DMS53 (cell line): ENCODE measurements around the gene MYO19.
A peak's percentile ranks its signal among the peaks of the same experiment; 100 is the strongest.
"Not testable (repeated sequence)": the region's sequence is repeated elsewhere in the genome, so short reads cannot be mapped to it uniquely, and the experiment has no call there.

Experiments
- DNase-seq: peaks from one replicate; lab custom pipeline; 2025; lab: John Stamatoyannopoulos, UW

Gene MYO19

DNA sequence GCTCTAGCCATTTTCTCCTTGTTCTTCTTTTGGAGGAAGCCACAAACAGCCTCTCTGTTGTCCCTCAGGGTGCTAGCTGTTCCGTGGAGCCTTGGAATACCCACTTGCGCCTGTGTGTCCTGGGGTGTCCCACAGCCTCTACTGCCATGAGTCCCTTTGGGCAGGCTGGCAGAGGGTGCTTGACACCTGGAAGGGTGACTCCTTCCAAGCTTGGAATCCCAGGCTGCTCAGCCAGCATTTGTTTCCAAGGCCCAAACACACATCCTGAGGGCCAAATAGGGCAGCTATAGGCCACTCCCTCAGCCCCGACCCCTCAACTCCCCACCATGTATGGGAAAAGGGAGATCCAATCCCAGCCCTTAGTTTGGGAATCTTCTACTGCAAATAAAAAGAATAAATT, 33.3 kb downstream of the MYO19 start:
- DNase-seq = no peak

- no peak for DNase-seq
Observed at GRCh38 chr17:36500745-36501225, 33.9 kb downstream of the MYO19 start.

GRCh38 chr17:36498560-36499300, 35.9 kb downstream of the MYO19 start:
- DNase-seq = no peak

GRCh38 chr17:36498155-36498554, 36.5 kb downstream of the MYO19 start:
- DNase-seq = no peak

GRCh38 chr17:36496018-36496789, 38.5 kb downstream of the MYO19 start:
- DNase-seq = no peak

DNA sequence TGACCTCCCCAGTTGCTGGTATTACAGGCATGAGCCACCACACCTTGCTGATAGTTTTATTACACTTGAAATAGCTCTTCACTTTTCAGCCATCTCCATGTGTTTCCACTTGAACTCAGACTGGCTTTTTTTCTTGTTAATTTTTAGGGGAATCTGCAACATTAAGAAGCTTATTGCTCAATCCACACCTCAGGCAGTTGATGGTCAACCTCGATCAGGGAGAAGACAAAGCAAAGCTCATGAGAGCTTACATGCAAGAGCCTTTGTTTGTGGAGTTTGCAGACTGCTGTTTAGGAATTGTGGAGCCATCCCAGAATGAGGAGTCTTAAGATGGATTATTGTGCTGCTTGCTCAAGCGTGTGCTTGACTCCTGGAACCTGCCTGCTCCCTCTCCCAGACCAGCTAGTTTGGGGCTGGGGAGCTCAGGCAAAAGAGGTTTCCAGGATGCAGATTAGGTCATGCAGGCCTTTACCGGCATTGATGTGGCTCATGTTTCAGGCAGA, 39.5 kb downstream of the MYO19 start:
- no peak for DNase-seq

DNA sequence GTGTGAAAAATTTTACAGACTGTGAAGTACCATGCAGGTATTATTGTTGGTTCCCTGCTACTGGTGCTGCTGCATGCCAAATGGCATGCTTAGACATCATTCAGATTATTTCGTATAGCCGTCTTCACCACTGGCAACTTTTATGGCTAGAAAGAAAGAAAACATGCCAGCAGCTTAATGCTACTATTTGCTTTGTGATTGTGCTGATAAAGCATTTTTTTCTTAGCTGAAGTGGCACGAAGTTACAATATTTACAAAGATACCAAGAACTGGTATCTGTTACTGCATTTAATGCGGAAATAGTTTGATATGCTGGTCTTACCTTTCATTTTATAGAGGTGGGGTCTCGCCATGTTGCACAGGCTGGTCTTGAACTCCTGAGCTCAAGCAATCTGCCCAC, 40.0 kb downstream of the MYO19 start:
- no peak for DNase-seq

GRCh38 chr17:36493956-36494355, 40.7 kb downstream of the MYO19 start:
- no peak for DNase-seq

DNA sequence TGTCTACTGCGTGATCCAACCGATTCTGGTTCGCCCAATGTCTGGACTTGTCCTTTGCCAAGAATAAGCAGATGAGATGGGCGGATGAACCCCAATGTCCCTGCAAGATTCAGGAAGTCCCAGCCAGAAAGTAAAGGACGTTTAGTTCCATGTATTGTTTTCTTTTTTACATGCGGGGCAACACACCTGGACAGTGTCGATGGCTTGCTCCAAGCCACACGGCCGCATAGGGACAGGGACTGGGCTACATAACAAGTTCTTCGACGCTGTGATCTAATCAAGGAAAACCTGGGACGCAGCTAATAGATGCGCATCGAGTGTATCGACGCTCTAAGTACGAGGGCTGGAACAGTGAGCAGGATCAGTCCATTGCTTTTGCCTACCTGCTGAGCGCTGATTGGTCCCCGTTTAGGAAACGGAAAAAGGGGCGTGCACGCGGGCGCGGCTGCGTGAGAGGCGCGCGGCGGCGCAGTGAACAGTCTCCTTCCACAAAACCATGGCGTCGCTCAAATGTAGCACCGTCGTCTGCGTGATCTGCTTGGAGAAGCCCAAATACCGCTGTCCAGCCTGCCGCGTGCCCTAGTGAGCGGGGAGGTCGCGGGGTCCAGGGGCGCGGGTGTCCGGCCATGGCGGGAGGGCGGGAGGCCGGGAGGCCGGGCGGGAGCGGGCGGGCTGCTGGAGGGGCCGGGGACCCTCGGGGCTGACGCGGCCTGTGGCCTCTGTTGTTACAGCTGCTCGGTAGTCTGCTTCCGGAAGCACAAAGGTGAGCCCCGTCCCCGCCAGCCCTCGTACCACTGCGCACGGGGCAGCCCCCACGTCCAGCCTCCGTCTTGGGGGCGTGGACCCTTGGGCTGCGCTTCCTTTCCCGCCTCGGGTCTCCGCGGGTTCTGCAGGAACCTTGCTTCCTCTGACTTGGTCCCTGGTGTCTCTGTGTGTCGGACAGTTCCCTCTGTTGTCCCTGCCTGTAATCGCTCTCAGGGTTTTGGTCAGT, 48.2 kb downstream of the MYO19 start, which contains the start of gene ZNHIT3:
ZNHIT3 (plus strand) TSS at position 478 of the 991 bp plus-strand sequence; CDS start at position 497, 19 bp downstream.
- DNase-seq = peak; percentile 95

DNA sequence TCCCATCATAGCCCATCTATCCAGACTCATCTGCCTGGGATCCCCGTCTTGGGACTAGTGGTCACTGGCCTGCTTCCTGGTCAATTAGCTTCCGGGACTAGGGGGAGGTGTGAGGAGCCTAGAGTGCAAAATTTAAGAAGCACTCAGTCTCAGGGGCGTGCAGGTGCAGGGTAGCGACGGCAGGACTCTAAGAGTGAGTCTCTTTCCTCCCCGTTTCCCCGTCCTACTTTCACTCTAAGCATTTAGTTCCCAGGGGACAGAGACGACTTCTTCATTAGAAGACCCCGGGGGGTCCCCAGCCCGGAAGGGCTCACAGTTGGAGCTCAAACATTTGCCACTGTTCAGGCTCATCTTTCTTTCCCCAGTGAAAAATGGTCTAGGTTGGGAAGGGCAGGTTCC, 48.9 kb downstream of the MYO19 start:
- peak; percentile 13 for DNase-seq

GRCh38 chr17:36485027-36485426, 49.6 kb downstream of the MYO19 start:
- no peak for DNase-seq

DNA sequence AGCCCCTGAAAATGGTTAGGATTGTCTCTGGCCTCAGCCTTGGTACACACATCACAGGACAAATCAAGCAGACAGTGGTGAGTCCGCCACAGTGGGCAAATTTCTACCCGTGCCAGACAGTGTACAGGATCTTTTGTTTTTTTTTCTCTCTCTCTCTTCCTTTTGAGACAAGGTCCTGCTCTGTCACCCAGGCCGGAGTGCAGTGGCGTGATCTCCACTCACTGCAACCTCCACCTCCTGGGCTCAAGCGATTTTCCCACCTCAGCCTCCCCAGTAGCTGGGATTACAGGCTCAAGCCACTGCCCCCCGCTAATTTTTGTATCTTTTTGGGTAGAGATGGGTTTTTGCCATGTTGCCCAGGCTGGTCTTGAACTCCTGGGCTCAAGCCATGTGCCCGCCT, 50.6 kb downstream of the MYO19 start:
- DNase-seq = not testable (repeated sequence)

DNA sequence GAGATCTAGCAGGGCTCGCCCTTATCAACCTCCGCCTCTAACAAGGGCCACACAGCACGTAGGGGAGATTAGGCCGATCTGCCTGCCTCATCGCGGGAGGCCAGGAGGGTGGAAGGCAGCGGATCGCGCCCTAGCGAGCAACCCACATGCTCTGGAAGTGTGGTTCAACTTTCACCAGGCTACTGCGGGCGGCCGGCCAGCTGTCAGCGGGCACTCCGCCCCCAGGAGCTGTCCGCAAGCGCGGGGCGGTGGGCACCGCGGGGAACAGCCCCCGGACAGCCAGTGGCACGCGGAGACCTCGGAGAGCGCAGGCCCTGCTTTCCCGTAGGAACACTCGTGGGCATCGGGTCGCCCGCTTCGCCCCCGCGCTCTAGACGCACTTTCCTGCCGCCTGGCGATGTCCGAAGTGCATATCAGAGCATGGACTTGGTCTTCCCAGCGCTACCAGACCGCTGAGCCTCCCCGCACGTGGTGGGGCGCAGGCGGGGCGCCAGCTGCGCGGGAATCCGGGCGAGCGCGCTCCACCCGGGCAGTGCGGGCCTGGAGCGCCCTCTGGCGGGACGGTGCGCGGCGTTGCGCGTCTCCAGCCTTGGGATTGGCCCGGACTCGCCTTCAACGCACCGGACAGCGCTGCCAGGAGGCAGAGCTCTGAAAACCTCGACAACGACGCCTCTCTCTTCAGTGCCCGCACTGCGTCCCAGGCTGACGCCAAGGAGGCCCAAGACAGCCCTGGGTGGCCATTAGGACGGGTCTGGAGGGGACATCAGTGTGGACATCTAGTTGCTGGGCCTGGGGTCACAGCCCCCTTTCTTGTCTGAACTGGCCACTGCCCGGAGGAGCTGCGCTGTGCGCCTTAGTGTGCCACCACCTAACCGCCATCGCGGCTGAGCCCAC, 51.8 kb downstream of the MYO19 start:
- DNase-seq = peak; percentile 87

DNA sequence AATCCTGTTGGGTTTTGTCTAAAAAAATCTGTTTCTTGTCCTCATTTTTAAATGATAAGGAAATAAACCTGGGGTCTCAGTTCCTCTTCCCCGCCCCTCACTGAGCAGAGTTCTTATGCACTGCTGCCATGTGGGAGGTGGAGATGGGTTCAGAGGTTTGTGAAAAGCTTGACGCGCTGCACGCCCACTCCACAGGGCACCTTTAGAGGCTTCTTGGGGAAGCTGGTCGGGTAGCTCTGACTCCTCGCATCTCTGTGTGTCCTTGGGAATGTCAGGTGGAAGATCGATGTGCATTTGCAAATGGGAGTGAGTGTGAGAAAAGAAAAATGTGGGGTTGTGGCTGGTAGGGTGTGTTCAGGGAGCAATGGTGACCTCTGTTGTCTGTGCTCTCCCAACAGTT, 52.8 kb downstream of the MYO19 start:
- DNase-seq = no peak

GRCh38 chr17:36475346-36475970, 59.2 kb downstream of the MYO19 start:
- peak; percentile 44 for DNase-seq

- no peak for DNase-seq
Observed at GRCh38 chr17:36474571-36474970, 60.1 kb downstream of the MYO19 start.

DNA sequence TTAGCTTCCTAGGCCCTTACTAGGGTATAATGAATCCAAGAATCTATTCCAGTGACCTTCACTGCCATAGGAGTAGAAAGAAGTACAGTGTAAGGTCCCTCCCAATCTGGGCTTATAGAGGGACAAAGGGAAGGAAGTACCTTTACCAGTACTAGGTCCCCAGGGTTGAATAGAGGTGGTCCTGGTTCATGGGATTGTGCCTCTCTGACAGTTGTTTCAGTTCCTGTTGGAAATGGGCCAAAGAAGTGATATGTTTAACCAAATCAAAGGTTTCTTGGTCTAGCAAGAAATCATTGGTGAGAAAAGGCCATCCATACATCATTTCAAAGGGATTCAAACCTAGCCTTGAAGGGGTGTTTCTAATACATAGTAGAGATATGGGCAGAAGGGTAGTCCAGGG, 64.2 kb downstream of the MYO19 start:
- no peak for DNase-seq

GRCh38 chr17:36469733-36470132, 64.9 kb downstream of the MYO19 start:
- DNase-seq = no peak

DNA sequence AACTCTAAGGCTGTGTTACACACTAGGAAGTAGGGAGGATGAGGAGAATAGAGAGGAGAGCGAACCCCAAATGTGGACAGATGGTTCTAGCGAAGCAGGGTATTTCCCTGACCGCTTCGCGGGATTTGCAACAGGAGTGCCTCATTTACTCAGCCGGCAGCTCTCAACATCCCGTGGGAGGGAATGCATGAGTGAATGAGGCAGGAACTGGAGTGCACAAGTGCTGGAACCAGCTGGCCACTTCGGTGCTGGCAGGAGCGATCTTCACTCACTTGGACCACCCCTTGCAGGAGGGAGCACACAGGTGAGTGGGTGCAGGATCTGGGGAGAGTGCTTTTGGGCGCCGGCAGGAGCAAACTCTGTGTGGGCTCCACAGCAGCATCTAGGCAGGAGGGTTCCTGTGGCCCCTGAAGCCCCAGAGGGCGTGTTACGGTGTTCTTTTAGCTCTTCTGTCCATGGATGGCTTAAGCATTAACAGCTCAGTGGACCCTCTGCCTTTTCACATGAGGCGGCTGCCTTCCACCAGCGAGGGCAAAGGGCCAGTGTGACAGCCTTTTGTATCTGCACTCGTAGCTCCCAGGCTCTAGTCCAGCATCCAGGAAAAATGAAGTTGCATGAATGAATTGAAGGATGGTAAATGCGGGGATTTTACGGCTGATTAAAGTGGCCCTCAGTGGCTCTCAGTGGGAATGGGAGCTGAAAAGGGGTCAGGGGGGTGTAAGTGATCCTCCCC, 65.6 kb downstream of the MYO19 start:
- DNase-seq = peak; percentile 76

- peak; percentile 11 for DNase-seq
Observed at GRCh38 chr17:36464765-36465088, 69.9 kb downstream of the MYO19 start.
